HG02973 (cell line): ENCODE measurements around the gene CYP4B1.

Experiments
- ATAC-seq: cut with Tn5 transposase; IDR thresholded peaks from one replicate; pipeline ENCODE4 v1.9.1; 2021; ENCODE audit warnings: moderate library complexity; ENCODE audit not compliant: unreplicated experiment

The CYP4B1 gene

GRCh38 chr1:46793126-46793525 is 5.7 kb upstream of the CYP4B1 start:
- no peak for ATAC-seq

- ATAC-seq: no peak
These were observed 963 bp upstream of the CYP4B1 start for GRCh38 chr1:46797696-46798470.

DNA sequence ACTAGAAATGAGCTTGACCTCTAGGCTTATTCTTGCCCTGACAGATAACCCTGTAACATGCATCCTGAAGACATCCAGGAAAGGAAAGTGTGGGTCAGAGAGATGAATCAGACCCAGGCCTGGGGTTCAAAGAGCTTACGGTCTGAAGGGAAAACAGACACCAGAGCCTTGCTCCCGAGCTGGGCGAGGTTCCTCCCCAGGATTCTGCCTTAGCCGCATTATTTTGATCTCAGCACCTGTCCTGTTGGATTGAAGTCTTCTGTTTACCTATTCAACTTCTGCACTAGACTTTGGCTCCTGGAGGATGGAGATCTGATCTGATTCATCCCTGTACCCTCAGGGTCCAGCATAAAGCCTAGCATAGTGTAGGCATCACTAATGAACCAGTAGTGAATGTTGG is 1.9 kb downstream of the CYP4B1 start:
- no peak for ATAC-seq

DNA sequence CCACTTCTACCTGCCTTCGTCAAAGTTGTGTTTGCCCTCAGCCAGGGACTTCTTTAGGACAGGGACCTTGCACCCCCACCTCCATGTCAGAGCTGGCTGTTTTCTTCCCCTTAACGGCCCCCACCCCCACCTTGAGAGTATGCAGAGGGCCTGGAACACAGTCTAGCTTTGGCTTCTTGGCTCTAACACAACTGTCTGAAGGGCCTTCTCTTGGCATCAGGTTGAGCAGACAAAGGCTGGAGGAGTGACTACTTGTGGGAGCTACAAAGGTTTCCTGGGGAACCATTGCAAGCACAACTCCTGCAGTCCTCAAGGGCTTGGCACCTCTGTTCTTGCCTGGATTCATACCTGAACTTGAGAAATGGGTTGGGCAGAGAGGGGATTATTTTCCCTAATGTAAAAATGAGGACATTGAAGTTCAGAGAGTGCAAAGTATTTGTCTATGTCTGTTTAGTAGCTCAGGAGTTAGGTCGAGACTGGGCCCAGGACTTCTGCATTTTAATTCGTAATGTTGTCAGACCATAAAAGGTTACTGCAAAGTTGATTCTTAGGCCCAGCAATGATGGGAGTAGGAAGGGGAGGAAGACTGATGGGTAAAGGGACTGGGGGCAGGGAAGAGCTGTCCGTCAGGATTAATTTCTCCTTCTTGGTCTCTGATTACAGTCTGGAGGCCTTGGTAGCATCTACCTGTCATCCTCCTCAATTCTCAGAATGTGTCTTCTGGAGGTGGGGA is 2.6 kb downstream of the CYP4B1 start:
- no peak for ATAC-seq

DNA sequence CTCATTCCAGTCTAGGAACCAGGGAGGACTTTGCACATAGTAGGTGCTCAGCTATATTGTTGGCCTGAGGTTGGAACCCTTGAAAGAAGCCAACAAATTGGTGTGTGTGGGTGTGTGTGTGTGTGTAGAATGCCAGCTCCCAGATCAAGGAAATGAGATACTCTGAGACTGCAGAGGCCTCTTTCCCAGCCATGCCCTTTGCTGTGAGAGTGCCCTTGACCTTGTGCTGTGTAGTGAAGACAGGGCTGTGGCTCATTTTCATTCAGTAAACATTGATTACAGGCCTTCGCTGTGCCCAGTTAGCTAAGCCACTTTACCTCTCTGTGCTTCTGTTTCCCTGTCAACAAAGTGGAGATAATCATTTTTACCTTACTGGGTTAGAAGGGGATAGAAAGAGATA is 3.2 kb downstream of the CYP4B1 start:
- ATAC-seq: no peak

DNA sequence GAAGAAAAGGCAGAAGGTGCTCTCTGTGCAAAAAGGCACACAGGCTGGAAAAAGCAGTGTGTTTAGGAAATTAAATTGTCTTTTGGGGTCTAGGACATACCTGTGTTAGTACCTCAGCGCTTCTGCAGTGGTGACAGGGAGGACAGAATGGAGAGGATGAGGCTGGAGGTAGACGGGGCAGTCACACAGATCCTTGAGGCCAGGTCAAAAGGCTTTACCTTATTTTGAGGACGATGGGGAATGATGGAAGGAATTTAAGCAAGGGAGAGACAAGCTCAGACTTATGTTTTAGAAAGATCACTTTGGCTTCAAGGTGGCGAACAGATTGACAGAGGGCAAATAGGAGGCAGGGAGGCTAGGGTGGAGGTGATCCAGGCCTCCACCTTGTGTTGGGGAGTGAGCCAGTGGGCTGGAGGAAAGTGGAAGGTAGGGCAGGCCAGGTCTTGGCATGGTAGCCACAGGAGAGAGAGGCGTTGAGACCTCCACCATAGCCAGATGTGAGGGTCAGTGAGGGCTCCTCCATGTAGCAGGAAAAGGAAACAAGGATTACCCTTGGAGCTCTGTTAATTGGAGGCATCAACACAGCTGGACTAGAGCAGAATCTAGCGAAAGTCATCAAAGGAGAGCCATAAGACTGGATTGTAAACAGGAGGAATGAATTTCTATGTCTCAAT is 4.2 kb downstream of the CYP4B1 start:
- no peak for ATAC-seq

GRCh38 chr1:46804027-46804889 is 5.4 kb downstream of the CYP4B1 start:
- no peak for ATAC-seq

DNA sequence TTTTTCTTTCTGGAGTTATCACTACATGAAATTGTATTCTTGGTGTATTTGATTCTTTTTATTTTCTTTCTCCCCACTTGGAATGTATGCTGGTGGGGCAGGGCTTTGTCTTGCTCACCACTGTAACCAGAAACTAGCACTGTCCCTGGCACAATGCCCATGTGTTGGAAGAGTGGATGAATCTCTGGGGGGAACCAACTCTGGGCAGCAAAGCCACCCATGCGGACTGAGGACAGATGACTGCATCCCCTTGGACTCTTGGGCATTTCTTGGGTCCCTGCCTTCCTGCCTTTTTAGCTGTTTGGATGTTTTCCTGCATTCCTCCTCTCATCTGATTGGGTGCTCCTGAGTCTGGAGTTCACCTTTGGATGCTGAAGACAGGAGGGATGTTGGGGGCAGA is 6.1 kb downstream of the CYP4B1 start:
- ATAC-seq: no peak

GRCh38 chr1:46805755-46806154 is 6.9 kb downstream of the CYP4B1 start:
- ATAC-seq: no peak

DNA sequence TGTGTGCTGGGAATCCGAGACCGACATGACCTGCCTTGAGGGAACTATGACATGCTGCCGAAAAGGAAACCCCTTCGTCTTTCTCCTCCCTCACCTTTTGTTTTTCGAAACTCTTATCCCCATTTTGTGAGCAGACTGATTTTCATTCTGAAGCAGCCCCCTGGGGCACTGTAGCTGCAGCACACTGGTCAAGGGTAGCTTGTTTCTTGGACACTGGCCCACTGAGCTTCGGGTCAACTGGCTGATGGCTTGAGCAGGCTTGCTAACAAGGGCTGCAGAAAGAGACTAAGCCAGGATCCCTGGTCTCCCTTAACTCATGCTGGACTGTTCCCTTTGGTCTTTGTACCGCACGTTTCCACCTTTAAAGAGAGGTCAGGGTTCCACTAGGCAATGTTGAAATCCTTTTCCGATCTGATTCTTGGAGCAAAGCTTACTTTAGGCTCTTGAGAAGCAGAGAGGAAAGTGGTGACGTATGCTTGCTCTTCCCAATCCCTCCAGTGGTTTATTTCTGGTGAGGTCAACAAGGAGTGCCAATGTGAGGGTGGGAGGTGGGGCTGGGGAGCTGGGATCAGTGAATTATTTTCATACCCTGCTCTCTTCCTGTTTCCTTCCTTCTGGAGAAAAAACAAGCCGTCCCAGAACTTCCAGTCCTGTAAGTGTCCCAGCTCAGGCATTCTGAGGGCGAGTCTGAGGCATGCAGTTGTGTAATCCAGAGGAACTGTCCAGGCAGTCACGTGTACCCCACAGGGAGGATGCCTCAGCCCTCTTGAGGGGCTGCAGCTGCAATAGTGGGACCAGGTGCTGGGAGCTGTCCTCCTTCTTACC is 7.6 kb downstream of the CYP4B1 start:
- ATAC-seq: no peak

DNA sequence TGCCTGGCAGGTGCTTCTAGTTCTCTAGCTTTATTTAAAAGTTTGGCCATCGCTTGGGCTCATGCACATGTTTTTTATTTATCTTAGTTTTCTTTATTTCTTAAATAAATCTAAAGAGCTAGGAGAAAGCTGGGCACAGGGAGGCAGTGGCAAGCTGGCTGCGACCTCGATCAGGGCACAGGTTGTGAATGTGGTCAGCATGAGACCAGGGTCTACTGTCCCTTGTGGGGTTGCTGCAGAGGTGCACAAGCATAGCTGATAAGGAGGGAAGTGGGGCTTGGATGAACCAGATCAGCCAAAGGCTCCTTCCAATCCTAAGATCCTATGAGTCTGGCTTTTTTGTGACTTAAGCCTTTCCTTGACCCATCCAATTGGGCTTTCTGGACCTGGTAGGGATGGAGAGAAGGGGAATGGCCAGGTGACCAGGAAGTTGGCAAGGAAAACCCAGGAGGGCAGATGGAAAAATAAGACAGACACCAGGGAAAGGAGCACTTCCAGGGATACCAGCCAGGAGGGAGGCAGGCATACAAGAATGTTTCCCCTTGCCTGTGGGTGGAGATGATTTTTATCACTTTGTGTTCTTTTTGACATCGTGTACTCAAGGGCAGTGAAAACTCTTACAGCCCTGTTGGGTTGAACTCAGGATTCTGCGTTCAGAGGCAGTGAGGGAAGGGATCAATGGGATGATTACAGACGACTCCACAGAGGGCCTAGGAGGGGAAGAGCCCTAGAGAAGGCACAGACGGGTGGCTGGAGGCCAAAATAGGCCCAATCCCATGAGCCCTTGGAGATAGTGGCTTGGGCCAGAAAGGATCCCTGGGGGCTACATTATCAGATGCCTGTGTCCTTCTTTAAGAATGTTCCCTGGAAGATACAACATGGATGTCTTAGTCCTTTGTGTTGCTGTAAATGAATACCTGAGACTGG is 8.5 kb downstream of the CYP4B1 start:
- ATAC-seq: no peak

DNA sequence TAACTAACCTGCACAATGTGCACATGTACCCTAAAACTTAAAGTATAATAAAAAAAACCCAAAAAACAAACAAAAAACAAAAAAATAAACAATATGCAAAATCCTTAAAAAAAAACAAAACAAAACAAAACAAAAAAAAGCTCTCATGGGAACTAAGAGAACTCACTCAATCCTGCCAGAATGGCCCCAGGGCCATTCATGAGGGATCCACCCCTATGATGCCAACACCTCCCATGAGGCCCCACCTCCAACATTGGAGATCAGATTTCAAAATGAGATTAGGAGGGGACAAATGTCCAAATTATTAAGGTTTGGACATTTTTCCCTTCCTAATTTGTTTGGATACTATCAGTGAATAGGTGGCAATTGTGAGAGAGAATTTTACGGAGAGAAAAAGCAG is 10.2 kb downstream of the CYP4B1 start:
- ATAC-seq: no peak

DNA sequence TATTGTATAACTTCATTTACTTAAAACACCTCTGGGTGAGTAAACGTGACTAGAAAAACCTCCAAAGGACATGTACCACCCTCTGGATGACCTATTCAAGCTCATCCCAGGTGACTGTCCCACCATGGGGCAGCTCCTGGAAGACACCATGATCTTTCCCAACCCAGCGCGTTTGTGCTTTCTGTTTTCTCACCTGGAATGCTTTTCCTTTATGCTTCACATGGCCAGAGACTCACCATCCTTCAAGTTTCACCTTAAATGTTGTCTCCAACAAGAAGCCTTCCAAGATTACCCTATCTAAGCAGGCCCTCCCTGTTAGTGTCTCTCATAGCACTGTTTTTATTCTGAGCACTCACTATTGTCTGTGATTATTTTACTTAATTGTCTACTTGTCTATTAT is 11.1 kb downstream of the CYP4B1 start:
- no peak for ATAC-seq

GRCh38 chr1:46810596-46810995 is 11.8 kb downstream of the CYP4B1 start:
- no peak for ATAC-seq

DNA sequence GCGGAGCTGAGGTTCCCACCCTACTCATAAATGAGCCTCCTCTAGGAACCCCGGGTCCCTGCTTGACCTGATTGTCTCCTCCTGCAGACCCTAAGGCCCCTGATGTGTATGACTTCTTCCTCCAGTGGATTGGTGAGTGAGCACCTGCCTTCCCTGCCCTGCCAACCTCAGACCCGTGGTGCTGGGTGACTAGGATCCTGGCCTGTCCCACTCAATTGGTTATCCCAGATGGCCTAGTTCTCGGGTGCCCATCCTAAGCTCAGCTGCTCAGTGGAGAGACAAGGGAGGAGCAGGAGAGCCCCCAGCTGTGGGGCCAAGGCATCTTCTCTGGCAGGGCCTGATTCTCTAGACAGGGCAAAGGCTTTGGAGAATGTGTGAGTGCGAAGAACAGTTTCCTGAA is 12.2 kb downstream of the CYP4B1 start:
- no peak for ATAC-seq

GRCh38 chr1:46812065-46812963 is 13.5 kb downstream of the CYP4B1 start:
- no peak for ATAC-seq

DNA sequence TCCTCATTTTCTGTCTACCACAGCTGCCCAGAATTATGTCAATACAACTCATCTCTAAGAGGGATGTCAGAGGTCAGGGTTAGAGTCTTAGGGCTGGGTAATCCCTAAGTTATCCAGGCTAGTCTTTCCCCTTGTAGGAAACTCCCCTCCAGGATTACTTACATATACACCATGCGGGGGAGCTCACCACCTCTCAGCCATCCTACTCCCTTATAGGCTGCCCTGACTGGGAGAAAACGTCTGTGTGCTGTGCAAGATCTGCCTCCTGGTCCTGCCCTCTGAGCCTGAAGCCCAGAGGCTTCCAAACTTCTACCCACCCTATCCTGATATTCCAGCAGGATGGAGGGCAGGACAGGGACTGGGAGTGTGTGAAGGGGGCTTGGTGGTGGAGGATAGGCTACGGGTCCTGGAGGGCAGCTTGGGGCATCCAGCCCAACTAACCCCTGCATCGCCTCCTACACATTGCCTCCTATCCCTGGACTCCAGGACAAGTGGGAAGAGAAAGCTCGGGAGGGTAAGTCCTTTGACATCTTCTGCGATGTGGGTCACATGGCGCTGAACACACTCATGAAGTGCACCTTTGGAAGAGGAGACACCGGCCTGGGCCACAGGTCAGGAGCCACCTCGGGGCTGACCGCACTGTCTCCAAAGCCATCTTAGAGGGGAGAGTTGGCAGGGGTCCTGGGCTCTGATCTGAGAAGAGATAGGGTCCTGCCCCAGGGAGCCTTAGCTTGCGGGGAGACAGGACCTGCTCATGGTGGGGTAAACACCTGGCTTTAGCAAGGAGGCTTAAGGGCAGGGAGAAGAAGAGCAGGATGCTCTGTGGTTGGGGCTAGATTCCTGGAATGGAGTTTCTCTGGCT is 14.4 kb downstream of the CYP4B1 start:
- ATAC-seq: no peak
